Calu3 (cell line): ENCODE measurements around the gene CACNA2D3. TPM values are rescaled to one million over a fixed set of nuclear protein-coding genes. Genes with fewer than 3 reads are reported as not detected.

Experiments
- BruUV-seq: library from RNA; stranded (reverse); fragments of 400-500 nt; replicated peaks from 2 replicates; lab custom pipeline; 2021; lab: Mats Ljungman, UMichigan
- CTCF ChIA-PET: fragments of 300-600 bp; sonication (Branson Sonifier 250); formaldehyde crosslinking; loops from one replicate; lab custom pipeline; 2022; ENCODE audit warnings: antibody characterized with exemption; lab: Charles Lee
- DNase-seq: peaks from one replicate; pipeline ENCODE4 v3.0.0; 2022
- H3K27ac Mint-ChIP-seq: one replicate; pipeline ENCODE4 v1.8.0; 2022; ENCODE audit warnings: mixed read lengths; ENCODE audit not compliant: unreplicated experiment
- H3K27me3 Mint-ChIP-seq: one replicate; pipeline ENCODE4 v1.8.0; 2022; ENCODE audit warnings: mixed read lengths; ENCODE audit not compliant: unreplicated experiment
- H3K36me3 Mint-ChIP-seq: one replicate; pipeline ENCODE4 v1.8.0; 2022; ENCODE audit warnings: mild to moderate bottlenecking, moderate library complexity, mixed read lengths; ENCODE audit not compliant: insufficient read depth, unreplicated experiment
- H3K4me1 Mint-ChIP-seq: one replicate; pipeline ENCODE4 v1.8.0; 2022; ENCODE audit warnings: mild to moderate bottlenecking, low read depth, mixed read lengths; ENCODE audit not compliant: unreplicated experiment
- H3K4me3 Mint-ChIP-seq: one replicate; pipeline ENCODE4 v1.8.0; 2022; ENCODE audit warnings: mild to moderate bottlenecking, low read depth, moderate library complexity, mixed read lengths; ENCODE audit not compliant: unreplicated experiment
- H3K9me3 Mint-ChIP-seq: one replicate; pipeline ENCODE4 v1.8.0; 2022; ENCODE audit warnings: low read depth, mixed read lengths; ENCODE audit not compliant: unreplicated experiment
- CTCF ChIP-seq: fragments of 200-600 bp; IDR thresholded peaks from one replicate; pipeline ENCODE4 v1.8.0; 2022; ENCODE audit warnings: antibody characterized with exemption; ENCODE audit not compliant: unreplicated experiment
- intact Hi-C: fragments of 100-400 bp; cut with micrococcal nuclease; formaldehyde crosslinking; loops from one replicate; pipeline ENCODE4 v1.10.0; 2022; ENCODE audit not compliant: unreplicated experiment
- total RNA-seq: library from RNA; stranded (reverse); gene quantifications from 2 replicates; pipeline ENCODE4 v1.2.3, GENCODE V29; 2022

Gene CACNA2D3
- total RNA-seq, 1 experiment from 2014 or later = not detected

DNA sequence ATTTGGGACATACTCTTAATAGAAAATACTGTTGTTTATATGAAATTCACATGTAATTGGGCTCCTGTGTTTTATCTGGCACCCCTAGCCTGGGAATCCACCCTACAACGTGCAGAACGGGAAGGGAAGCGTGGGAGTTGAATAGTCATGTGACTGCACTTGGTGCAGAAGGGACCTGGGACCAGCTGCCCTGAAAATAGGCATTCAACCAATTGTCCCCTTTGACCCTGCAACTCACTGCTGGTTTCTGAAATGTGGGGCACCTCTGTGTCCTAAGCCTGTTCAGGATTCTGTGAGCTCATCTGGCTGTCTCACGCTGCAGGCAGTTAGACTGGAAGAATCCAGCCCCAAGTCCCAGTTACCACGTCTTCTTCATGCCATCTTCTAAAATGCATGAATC is 79.7 kb downstream of the CACNA2D3 start:
- DNase-seq = no peak
- no peak overlapping the region for H3K4me3 Mint-ChIP-seq
- CTCF ChIA-PET = no interaction called here
- TF ChIP-seq CTCF = no peak
- H3K36me3 Mint-ChIP-seq = no peaks in the 10 kb centered on the region
- no peak overlapping the region for H3K27ac Mint-ChIP-seq
- no TSS peak for BruUV-seq
- intact Hi-C loops = no loop called here
- H3K4me1 Mint-ChIP-seq = no peaks in the 10 kb centered on the region
- peaks cover 45% of the 10 kb centered on the region for H3K27me3 Mint-ChIP-seq
- no peaks in the 10 kb centered on the region for H3K9me3 Mint-ChIP-seq

- CTCF ChIA-PET = no interaction called here
- Mint-ChIP-seq H3K36me3 (no peaks in the 10 kb centered on the region), H3K9me3 (no peaks in the 10 kb centered on the region), H3K27me3 (peaks cover 38% of the 10 kb centered on the region), H3K4me1 (no peaks in the 10 kb centered on the region), H3K4me3 (no peak overlapping the region), H3K27ac (no peak overlapping the region)
- DNase-seq = no peak
- BruUV-seq = no TSS peak
- TF ChIP-seq CTCF = no peak
- intact Hi-C loops = no loop called here
These were observed 80.4 kb downstream of the CACNA2D3 start for GRCh38 chr3:54202651-54203248.

DNA sequence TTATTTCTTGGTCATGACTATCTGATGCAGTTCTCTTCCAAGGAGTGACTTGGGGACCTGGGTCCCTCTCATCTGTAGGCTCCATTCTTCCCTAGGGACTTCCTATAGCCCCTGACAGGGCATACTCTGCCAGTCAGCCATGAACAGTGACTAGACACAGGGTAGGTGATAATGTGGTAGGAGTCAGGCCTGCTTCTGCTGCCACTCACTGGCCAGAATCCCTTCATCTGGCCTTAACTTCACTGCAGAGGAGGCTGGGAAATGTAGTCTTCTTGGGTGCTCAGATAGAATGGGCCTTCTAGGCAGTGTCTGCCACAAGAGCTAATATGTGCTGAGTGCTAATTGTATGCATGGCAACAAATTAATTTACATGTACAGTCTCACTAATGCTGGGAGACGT is 84.5 kb downstream of the CACNA2D3 start:
- intact Hi-C loops = no loop called here
- H3K27ac Mint-ChIP-seq = no peak overlapping the region
- no peaks in the 10 kb centered on the region for H3K36me3 Mint-ChIP-seq
- no peak for DNase-seq
- no peak overlapping the region for H3K4me3 Mint-ChIP-seq
- peaks cover 38% of the 10 kb centered on the region for H3K27me3 Mint-ChIP-seq
- no TSS peak for BruUV-seq
- CTCF ChIA-PET = no interaction called here
- no peaks in the 10 kb centered on the region for H3K4me1 Mint-ChIP-seq
- TF ChIP-seq CTCF = no peak
- peaks cover 3% of the 10 kb centered on the region for H3K9me3 Mint-ChIP-seq

DNA sequence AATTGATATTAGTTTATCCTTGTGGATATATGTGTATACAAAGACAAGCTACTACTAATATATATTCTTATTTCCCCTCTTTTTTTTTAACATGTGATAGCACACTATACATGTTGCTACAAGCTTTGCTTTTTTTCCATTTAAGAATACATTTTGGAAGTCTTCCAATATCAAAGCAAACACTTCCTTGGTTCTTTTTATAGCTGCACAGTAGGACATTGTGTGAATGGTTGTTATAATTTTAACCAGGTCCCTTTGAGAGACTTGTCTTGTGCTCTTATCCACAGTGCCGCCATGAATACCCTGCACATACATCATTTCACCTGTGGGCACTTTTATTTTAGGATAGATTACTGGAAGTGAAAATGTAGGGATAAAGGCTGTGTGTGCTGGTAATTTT is 88.7 kb downstream of the CACNA2D3 start:
- Mint-ChIP-seq H3K27ac (no peak overlapping the region), H3K27me3 (peaks cover 29% of the 10 kb centered on the region), H3K36me3 (no peaks in the 10 kb centered on the region), H3K4me1 (no peaks in the 10 kb centered on the region), H3K4me3 (no peak overlapping the region), H3K9me3 (peaks cover 3% of the 10 kb centered on the region)
- CTCF ChIA-PET = no interaction called here
- no peak for TF ChIP-seq CTCF
- BruUV-seq = no TSS peak
- no peak for DNase-seq
- intact Hi-C loops = no loop called here
